Measurements from ENCODE around the gene BRD7. TPM values are rescaled to one million over a fixed set of nuclear protein-coding genes. Genes with fewer than 3 reads are reported as not detected.

The BRD7 gene
- total RNA-seq, 1 experiment from 2014 or later = 40.0 TPM

GRCh38 chr16:50414152-50414551 lies 45.4 kb upstream of the BRD7 start:
- Histone ChIP-seq H3K4me2 (ENCODE audit: low read length) (no peak overlapping the region), H3K9me3 (ENCODE audit: low read length) (peaks cover 9% of the 10 kb centered on the region; the same call in 1 of the 2 replicates), H3K9me2 (replicated peaks; ENCODE audit: low read length) (no peaks in the 10 kb centered on the region), H3K79me2 (ENCODE audit: low read length) (no peaks in the 10 kb centered on the region), H2AFZ (ENCODE audit: low read length) (no peak overlapping the region), H3K27ac (ENCODE audit: low read length) (no peak overlapping the region), H3F3A (ENCODE audit: low read length, unreplicated experiment) (no peaks in the 10 kb centered on the region), H3K4me1 (ENCODE audit: insufficient read depth, low read length) (no peaks in the 10 kb centered on the region), H3K4me3 (ENCODE audit: low read length) (no peak overlapping the region), H3K36me3 (ENCODE audit: low read depth, low read length) (no peaks in the 10 kb centered on the region; the same call in 1 of the 2 replicates), H3K27me3 (ENCODE audit: low read length) (no peaks in the 10 kb centered on the region), H4K20me1 (ENCODE audit: low read length) (no peaks in the 10 kb centered on the region), H3K9ac (ENCODE audit: low read length) (no peak overlapping the region)
- intact Hi-C loops (cut with micrococcal nuclease) = no loop called here
- ChIA-PET CTCF (no interaction called here), POLR2A (ENCODE audit: unreplicated experiment) (no interaction called here)
- no peak for DNase-seq
- TF ChIP-seq EZH2 (IDR thresholded peaks at IDR 0.05; ENCODE audit: low read length, unreplicated experiment) (no peak), EZH2phosphoT487 (IDR thresholded peaks at IDR 0.05; ENCODE audit: borderline replicate concordance, low read length) (no peak)
- TF ChIP-seq, protein P1, sequence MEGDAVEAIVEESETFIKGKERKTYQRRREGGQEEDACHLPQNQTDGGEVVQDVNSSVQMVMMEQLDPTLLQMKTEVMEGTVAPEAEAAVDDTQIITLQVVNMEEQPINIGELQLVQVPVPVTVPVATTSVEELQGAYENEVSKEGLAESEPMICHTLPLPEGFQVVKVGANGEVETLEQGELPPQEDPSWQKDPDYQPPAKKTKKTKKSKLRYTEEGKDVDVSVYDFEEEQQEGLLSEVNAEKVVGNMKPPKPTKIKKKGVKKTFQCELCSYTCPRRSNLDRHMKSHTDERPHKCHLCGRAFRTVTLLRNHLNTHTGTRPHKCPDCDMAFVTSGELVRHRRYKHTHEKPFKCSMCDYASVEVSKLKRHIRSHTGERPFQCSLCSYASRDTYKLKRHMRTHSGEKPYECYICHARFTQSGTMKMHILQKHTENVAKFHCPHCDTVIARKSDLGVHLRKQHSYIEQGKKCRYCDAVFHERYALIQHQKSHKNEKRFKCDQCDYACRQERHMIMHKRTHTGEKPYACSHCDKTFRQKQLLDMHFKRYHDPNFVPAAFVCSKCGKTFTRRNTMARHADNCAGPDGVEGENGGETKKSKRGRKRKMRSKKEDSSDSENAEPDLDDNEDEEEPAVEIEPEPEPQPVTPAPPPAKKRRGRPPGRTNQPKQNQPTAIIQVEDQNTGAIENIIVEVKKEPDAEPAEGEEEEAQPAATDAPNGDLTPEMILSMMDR (conservative IDR thresholded peaks at IDR 0.05; ENCODE audit: low read depth, low read length) = no peak
- no TSS peak for BruUV-seq (replicated peaks)
- ATAC-seq = no peak

GRCh38 chr16:50411034-50411433 lies 42.2 kb upstream of the BRD7 start:
- H3K4me3 ChIP-seq (ENCODE audit: low read length) = no peak overlapping the region
- no TSS peak for BruUV-seq (replicated peaks)
- H3K4me1 ChIP-seq (ENCODE audit: insufficient read depth, low read length) = no peaks in the 10 kb centered on the region
- intact Hi-C loops (cut with micrococcal nuclease) = no loop called here
- POLR2A ChIA-PET (ENCODE audit: unreplicated experiment) = no interaction called here
- ATAC-seq (no peak), DNase-seq (no peak)
- H3F3A ChIP-seq (ENCODE audit: low read length, unreplicated experiment) = no peaks in the 10 kb centered on the region
- no peak overlapping the region for H3K27ac ChIP-seq (ENCODE audit: low read length)
- TF ChIP-seq, protein P1 (conservative IDR thresholded peaks at IDR 0.05; ENCODE audit: low read depth, low read length) = no peak
- no peak for TF ChIP-seq EZH2 (IDR thresholded peaks at IDR 0.05; ENCODE audit: low read length, unreplicated experiment)
- no peak for TF ChIP-seq EZH2phosphoT487 (IDR thresholded peaks at IDR 0.05; ENCODE audit: borderline replicate concordance, low read length)
- CTCF ChIA-PET = no interaction called here
- H3K9me3 ChIP-seq (ENCODE audit: low read length) = no peaks in the 10 kb centered on the region
- H3K4me2 ChIP-seq (ENCODE audit: low read length) = no peak overlapping the region
- no peaks in the 10 kb centered on the region for H3K79me2 ChIP-seq (ENCODE audit: low read length)
- no peaks in the 10 kb centered on the region; the same call in 1 of the 2 replicates for H3K36me3 ChIP-seq (ENCODE audit: low read depth, low read length)
- no peak overlapping the region for H3K9ac ChIP-seq (ENCODE audit: low read length)
- H3K9me2 ChIP-seq (replicated peaks; ENCODE audit: low read length) = no peaks in the 10 kb centered on the region
- no peaks in the 10 kb centered on the region for H4K20me1 ChIP-seq (ENCODE audit: low read length)
- no peaks in the 10 kb centered on the region for H3K27me3 ChIP-seq (ENCODE audit: low read length)
- no peak overlapping the region for H2AFZ ChIP-seq (ENCODE audit: low read length)

GRCh38 chr16:50408001-50408561 lies 39.3 kb upstream of the BRD7 start:
- H3K27ac ChIP-seq (ENCODE audit: low read length) = no peak overlapping the region

More at GRCh38 chr16:50408001-50408561, 39.3 kb upstream of the BRD7 start:
- POLR2A ChIA-PET (ENCODE audit: unreplicated experiment) = no interaction called here
- DNase-seq = no peak
- Histone ChIP-seq H3K9ac (ENCODE audit: low read length) (no peak overlapping the region), H3K36me3 (ENCODE audit: low read depth, low read length) (no peaks in the 10 kb centered on the region), H3K9me2 (replicated peaks; ENCODE audit: low read length) (no peaks in the 10 kb centered on the region), H3K79me2 (ENCODE audit: low read length) (no peaks in the 10 kb centered on the region), H3K4me3 (ENCODE audit: low read length) (no peak overlapping the region), H2AFZ (ENCODE audit: low read length) (no peak overlapping the region), H3K4me1 (ENCODE audit: insufficient read depth, low read length) (no peaks in the 10 kb centered on the region), H3F3A (ENCODE audit: low read length, unreplicated experiment) (no peaks in the 10 kb centered on the region), H4K20me1 (ENCODE audit: low read length) (no peaks in the 10 kb centered on the region), H3K4me2 (ENCODE audit: low read length) (no peak overlapping the region), H3K27me3 (ENCODE audit: low read length) (no peaks in the 10 kb centered on the region), H3K9me3 (ENCODE audit: low read length) (no peaks in the 10 kb centered on the region)
- intact Hi-C loops (cut with micrococcal nuclease) = no loop called here
- no peak for ATAC-seq
- CTCF ChIA-PET = no interaction called here
- no TSS peak for BruUV-seq (replicated peaks)
- TF ChIP-seq, protein P1 (conservative IDR thresholded peaks at IDR 0.05; ENCODE audit: low read depth, low read length) = no peak
- no peak for TF ChIP-seq EZH2 (IDR thresholded peaks at IDR 0.05; ENCODE audit: low read length, unreplicated experiment)
- no peak for TF ChIP-seq EZH2phosphoT487 (IDR thresholded peaks at IDR 0.05; ENCODE audit: borderline replicate concordance, low read length)

Measured in PC-3 (cell line).